ENCODE measurements around the gene ZSWIM9.
"Not testable (repeated sequence)": the region's sequence is repeated elsewhere in the genome, so short reads cannot be mapped to it uniquely, and the experiment has no call there.

ZSWIM9 gene

DNA sequence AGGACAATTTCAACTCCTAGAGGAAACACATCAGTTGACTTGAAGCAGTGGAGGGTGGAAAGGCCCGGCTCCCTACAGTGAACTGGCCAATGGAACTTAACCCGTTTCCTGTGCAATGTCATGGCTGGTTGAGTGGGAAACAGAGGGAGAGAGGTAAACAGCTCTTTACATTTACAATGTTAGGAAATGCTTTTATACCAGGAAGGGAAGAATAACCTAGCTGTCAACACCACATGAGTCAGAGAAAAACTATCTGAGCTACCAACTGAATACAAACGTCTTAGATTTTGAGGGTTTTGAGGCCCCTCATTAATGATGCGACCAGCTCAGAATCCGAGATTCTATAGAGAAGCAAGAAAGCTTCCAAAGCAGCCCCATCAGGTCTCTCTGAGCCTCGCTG lies 48.5 kb downstream of the ZSWIM9 start:
- no peak for DNase-seq (ENCODE audit: low read depth)

DNA sequence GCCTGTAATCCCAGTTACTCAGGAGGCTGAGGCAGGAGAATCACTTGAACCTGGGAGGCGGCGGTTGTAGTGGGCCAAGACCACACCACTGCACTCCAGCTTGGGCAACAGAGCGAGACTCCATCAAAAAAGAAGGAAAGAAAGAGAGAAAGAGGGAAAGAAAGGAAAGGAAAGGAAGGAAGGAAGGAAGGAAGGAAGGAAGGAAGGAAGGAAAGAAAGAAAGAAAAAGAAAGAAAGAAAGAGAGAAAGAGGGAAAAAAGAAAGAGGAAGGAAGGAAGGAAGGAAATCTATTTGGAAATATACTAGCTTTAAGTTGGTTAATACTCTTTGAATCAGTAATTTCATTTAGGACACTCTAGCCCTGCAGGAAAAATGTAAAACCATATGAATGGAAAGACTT lies 50.3 kb downstream of the ZSWIM9 start:
- not testable (repeated sequence) for DNase-seq (ENCODE audit: low read depth)

DNA sequence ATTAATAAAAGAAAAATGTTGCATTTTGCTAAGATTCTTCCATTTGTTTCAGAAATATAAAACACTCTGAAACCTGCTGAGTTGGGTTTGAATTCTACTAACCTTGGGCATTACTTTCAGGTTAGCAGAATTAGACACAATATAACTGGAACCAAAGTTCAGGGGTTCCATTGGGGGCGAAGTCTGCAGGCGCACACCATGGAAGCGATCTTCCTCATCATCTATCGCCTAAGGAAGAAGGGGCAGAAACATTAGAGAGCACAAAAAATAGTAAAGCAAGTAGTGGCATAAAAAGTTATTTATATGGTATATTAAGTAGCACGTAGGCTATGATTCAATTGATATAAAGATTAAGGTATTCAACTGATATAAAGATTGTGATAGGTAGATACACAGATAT lies 51.1 kb downstream of the ZSWIM9 start:
- no peak for DNase-seq (ENCODE audit: low read depth)

DNA sequence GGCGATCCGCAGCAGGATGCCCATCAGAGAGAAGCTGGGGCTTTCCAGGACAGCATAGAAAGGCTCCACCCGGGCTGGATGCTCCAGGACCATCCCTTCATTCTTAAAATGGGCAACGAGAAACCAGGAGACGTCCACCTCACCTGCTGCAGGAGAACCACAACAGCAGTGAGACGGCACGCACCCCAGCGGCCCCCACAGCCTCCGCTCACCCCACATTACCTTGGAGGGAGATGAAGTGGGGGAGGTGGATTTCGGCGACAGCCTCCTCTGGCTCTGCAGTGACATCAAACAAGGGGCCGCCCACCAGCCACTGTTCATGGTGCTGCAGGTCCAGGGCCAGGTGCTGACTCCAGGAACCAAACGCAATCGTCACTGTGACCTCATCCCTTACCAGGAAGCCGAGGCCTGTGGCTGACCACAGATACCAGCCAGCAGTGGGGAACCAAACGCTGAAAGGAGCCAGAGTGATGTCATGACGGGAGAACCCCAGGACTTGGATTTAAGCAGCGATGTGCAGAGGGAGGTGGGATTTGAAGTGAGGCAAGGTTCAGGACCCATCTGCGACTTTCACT lies 60.2 kb downstream of the ZSWIM9 start:
- no peak for DNase-seq (ENCODE audit: low read depth)

DNA sequence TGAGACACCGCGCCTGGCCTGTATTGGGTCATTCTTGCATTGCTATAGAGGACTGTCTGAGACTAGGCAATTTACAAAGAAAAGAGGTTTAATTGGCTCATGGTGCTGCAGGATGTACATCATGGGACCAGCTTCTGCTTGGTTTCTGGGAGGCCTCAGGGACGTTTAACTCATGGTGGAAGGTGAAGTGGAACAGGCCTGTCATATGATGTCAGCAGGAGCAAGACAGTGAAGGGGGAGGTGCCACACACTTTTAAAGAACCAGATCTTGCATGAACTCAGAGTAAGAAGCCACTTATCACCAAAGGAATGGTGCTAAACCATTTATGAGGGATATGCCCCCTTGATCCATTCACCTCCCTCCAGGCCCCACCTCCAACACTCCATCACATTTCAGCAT lies 66.6 kb downstream of the ZSWIM9 start:
- DNase-seq (ENCODE audit: low read depth): no peak

DNA sequence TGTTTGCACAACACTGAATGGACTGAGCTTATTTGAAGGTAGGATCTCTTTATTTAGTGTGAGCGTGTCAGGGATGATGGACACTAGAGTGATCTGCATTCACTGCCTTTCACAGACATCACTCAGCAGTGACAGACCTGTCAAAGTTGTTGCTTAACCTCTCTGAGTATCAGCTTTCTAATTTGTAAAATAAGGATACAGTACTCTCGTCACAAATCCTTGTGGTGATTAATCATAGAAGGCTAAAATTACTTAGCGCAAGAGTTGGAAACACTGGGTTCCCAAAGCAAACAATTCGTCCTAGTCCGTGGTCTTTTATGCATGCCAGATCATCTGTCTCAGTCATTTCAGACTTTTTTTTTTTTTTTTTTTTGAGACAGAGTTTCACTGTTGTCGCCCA lies 68.6 kb downstream of the ZSWIM9 start:
- no peak for DNase-seq (ENCODE audit: low read depth)

DNA sequence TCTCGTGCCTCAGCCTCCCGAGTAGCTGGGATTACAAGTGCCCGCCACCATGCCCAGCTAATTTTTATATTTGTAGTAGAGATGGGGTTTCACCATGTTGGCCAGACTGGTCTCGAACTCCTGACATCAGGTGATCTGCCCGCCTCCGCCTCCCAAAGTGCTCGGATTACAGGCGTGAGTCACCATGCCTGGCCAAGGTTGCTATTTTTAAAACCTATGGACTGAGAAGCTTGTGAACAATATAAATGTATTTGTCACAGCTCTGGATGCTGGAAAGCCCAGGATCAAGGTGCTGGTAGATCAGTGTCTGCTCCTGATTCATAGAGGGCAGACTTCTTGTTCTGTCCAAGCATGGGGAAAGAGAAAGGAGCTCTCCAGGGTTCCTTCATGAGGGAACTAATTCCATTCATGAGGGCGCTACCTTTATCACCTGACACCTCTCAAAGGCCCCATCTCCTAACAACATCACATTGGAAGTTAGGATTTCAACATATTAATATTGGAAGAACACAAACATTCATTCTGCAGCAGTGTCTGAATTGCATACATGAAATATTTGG lies 69.2 kb downstream of the ZSWIM9 start:
- DNase-seq (ENCODE audit: low read depth): no peak

DNA sequence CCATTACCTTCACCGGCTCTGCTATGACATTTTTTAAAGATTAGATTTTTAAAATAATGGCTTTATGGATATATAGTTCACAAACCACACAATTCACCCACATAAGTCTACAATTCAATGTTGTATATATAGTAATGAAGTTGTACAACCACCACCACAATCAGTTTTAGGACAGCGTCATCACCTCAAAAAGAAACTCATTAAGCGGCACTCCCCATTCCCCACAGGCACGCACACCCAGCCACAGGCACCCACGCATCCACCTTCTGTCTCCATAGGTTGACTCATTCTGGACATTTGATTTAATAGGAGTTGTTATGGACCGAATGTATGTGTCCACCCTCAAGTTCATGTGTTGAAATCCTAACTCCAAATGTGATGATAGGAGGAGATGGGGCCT lies 71.3 kb downstream of the ZSWIM9 start:
- DNase-seq (ENCODE audit: low read depth): not testable (repeated sequence)

DNA sequence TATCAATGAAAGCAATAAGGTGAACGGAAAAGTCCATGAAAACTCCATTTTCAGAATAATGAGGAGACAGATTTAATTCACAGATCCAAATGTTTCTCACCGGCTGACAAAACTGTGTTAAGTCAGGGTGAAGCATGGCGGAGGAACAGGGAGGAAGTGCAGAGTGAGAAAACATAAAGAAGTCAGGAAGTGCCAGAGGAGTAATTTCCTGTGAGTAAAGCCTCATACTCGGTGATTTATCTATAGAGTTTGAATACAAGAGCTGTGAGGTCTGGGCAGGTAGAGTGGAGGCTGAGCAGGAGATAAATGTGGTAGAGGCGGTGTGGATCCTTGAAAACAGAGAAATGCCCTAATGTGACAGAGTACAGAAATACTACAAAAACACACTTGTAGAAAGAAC lies 73.8 kb downstream of the ZSWIM9 start:
- no peak for DNase-seq (ENCODE audit: low read depth)

DNA sequence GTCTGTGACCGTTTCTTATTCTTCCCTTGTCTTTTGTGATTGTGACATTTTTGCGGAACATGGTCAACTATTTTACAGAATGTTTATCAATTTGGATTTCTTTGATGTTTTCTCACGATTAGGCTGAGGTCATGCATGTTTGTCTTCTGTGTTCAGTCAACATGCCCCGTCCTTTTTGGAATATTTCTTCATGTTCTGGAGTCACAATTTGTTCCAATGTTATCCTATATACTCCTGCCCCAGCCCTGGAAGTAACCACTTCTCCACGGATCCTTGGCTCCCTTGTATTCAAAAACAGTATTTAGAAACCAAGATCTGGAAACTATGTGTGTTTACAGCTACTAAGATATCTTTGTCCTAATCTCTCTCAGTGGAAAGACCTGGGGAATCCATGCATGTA lies 75.6 kb downstream of the ZSWIM9 start:
- DNase-seq (ENCODE audit: low read depth): no peak

DNA sequence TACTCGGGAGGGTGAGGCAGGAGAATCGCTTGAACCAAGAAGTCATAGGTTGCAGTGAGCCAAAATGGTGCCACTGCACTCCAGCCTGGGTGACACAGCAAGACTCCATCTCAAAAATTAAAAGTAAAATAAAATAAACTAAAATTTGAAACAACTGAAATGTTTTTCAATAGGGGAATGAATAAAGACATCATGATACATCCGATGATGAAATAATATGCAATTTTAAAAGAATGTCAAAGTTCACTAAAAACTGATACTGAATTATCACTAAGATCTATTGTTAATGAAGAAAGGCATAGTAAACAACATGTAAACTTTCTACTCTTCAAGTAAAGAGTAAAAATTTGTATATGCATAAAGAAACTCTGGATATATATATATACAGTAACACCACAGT lies 76.7 kb downstream of the ZSWIM9 start:
- no peak for DNase-seq (ENCODE audit: low read depth)
